Liver (tissue), 9 donors: Measurements from ENCODE around the gene ADGRA3. TPM values are rescaled to one million over a fixed set of nuclear protein-coding genes. Genes with fewer than 3 reads are reported as not detected.

Experiments used
- DNase-seq: peaks from one replicate; pipeline ENCODE4 v3.0.0-alpha.2; 2017; ENCODE audit warnings: low spot score
- H3K27ac ChIP-seq, 2 donors: one replicate each; pipeline ENCODE4 v1.7.0; 2013; ENCODE audit warnings: inconsistent platforms in 2 of 2, low read length in 2 of 2, control low read depth in 1 of 2, low read depth in 1 of 2, mild to moderate bottlenecking in 1 of 2
- H3K27me3 ChIP-seq, 4 donors: one replicate each; pipeline versions ENCODE4 v1.6.1 to v1.7.0; 2013; ENCODE audit warnings: low read length in 3 of 4, inconsistent platforms in 1 of 4, mild to moderate bottlenecking in 1 of 4, moderate library complexity in 1 of 4; ENCODE audit not compliant: control insufficient read depth in 4 of 4, insufficient read depth in 4 of 4
- H3K36me3 ChIP-seq, 4 donors: one replicate each; pipeline versions ENCODE4 v1.6.1 to v1.7.0; 2013; ENCODE audit warnings: low read length in 3 of 4, mild to moderate bottlenecking in 3 of 4, low read depth in 1 of 4, moderate library complexity in 1 of 4; ENCODE audit not compliant: control insufficient read depth in 4 of 4, insufficient read depth in 3 of 4
- H3K4me1 ChIP-seq, 4 donors: one replicate each; pipeline versions ENCODE4 v1.6.1 to v1.7.0; 2013; ENCODE audit warnings: low read length in 3 of 4, mild to moderate bottlenecking in 3 of 4, moderate library complexity in 1 of 4; ENCODE audit not compliant: control insufficient read depth in 4 of 4, insufficient read depth in 4 of 4
- H3K4me3 ChIP-seq, 3 donors: one replicate each; pipeline versions ENCODE4 v1.6.1 to v1.7.0; 2013; ENCODE audit warnings: low read length in 3 of 3, control low read depth in 1 of 3, low read depth in 1 of 3, mild to moderate bottlenecking in 1 of 3
- H3K9ac ChIP-seq, 2 donors: one replicate each; pipeline ENCODE4 v1.7.0; 2013; ENCODE audit warnings: low read length in 2 of 2, mild to moderate bottlenecking in 2 of 2, moderate library complexity in 2 of 2, control low read depth in 1 of 2, low read depth in 1 of 2
- H3K9me3 ChIP-seq, 4 donors: one replicate each; pipeline versions ENCODE4 v1.6.1 to v1.7.0; 2013; ENCODE audit warnings: low read length in 3 of 4; ENCODE audit not compliant: control insufficient read depth in 4 of 4
- ATF3 ChIP-seq: IDR thresholded peaks from 2 replicates; pipeline ENCODE4 v1.6.1; 2016; ENCODE audit warnings: antibody characterized with exemption
- CTCF ChIP-seq: fragments of 150-350 bp; IDR thresholded peaks from 2 replicates; pipeline ENCODE4 v1.5.1; 2017; ENCODE audit warnings: improper control_type of control experiment, low read depth, low read length; ENCODE audit not compliant: missing input control
- EGR1 ChIP-seq, 2 donors: IDR thresholded peaks; 2 replicates each; pipeline ENCODE4 v1.6.1; 2016 to 2018; ENCODE audit warnings: antibody characterized with exemption in 2 of 2, low read depth in 2 of 2
- FOXA1 ChIP-seq: IDR thresholded peaks from 2 replicates; pipeline ENCODE4 v1.6.1; 2016; ENCODE audit warnings: antibody characterized with exemption
- FOXA2 ChIP-seq: IDR thresholded peaks from 2 replicates; pipeline ENCODE4 v1.6.1; 2016; ENCODE audit warnings: antibody characterized with exemption
- GABPA ChIP-seq, 2 donors: IDR thresholded peaks in 1 of 2; conservative IDR thresholded peaks in 1 of 2; 2 replicates each; pipeline ENCODE4 v1.6.1; 2016; ENCODE audit warnings: antibody characterized with exemption in 2 of 2, mild to moderate bottlenecking in 1 of 2, moderate library complexity in 1 of 2
- HNF4A ChIP-seq, 2 donors: conservative IDR thresholded peaks; 2 replicates each; pipeline ENCODE4 v1.6.1; 2016; ENCODE audit warnings: antibody characterized with exemption in 2 of 2, mild to moderate bottlenecking in 2 of 2
- HNF4G ChIP-seq: IDR thresholded peaks from 2 replicates; pipeline ENCODE4 v1.6.1; 2016; ENCODE audit warnings: antibody characterized with exemption
- JUND ChIP-seq, 2 donors: IDR thresholded peaks; 2 replicates each; pipeline ENCODE4 v1.6.1; 2016; ENCODE audit warnings: antibody characterized with exemption in 2 of 2
- MAX ChIP-seq: IDR thresholded peaks from 2 replicates; pipeline ENCODE4 v1.6.1; 2016; ENCODE audit warnings: antibody characterized with exemption
- NR2F2 ChIP-seq: IDR thresholded peaks from 2 replicates; pipeline ENCODE4 v1.6.1; 2016; ENCODE audit warnings: antibody characterized with exemption
- RAD21 ChIP-seq, 2 donors: IDR thresholded peaks; 2 replicates each; pipeline ENCODE4 v1.6.1; 2016; ENCODE audit warnings: antibody characterized with exemption in 2 of 2, mild to moderate bottlenecking in 2 of 2
- REST ChIP-seq: IDR thresholded peaks from 2 replicates; pipeline ENCODE4 v1.6.1; 2016; ENCODE audit warnings: antibody characterized with exemption, mild to moderate bottlenecking
- RXRA ChIP-seq, 2 donors: IDR thresholded peaks; 2 replicates each; pipeline ENCODE4 v1.6.1; 2017 to 2018; ENCODE audit warnings: antibody characterized with exemption in 2 of 2, mild to moderate bottlenecking in 1 of 2
- SP1 ChIP-seq: IDR thresholded peaks from 2 replicates; pipeline ENCODE4 v1.6.1; 2018; ENCODE audit warnings: antibody characterized with exemption, mild to moderate bottlenecking
- TAF1 ChIP-seq: conservative IDR thresholded peaks from 2 replicates; pipeline ENCODE4 v1.6.1; 2016; ENCODE audit warnings: antibody characterized with exemption, mild to moderate bottlenecking
- YY1 ChIP-seq: IDR thresholded peaks from 2 replicates; pipeline ENCODE4 v1.6.1; 2016; ENCODE audit warnings: antibody characterized with exemption, mild to moderate bottlenecking
- ZBTB33 ChIP-seq: IDR thresholded peaks from 2 replicates; pipeline ENCODE4 v1.6.1; 2016; ENCODE audit warnings: antibody characterized with exemption
- WGBS: extraction: QIAGEN DNeasy Blood & Tissue Kit; methylation state at CpG from one replicate; pipeline ENCODE4 v1.1.7; 2013; 5-methylcytosine and 5-hydroxymethylcytosine counted together
- polyA plus RNA-seq, 2 donors: library from polyadenylated mRNA; stranded (reverse) in 1 of 2; unstranded in 1 of 2; fragments of 200-250 nt in 1 of 2; fragments of >200 nt in 1 of 2; fragmentation: Nextera tagmentation in 1 of 2; extraction: Ambion mirVana in 1 of 2; gene quantifications; one replicate each; pipeline versions ENCODE4 v1.2.1 to v1.2.3, GENCODE V29; 2013 to 2015
- total RNA-seq, 2 donors: library from RNA; depleted of rRNA; stranded (reverse); fragments of >200 nt; gene quantifications; one replicate each; pipeline ENCODE4 v1.2.3, GENCODE V29; 2014
- donor health status: healthy.
- donor health status: healthy.
- donor health status: healthy.
- donor health status: healthy.
- donor health status: healthy.

ADGRA3 gene
- total and polyA plus RNA-seq, 4 donors = 15.2 to 239 (median 32.6) TPM

- under 1% methylated on average over 80 of the region's 80 CpGs for WGBS
- Histone ChIP-seq H3K27me3 (no peaks in the 10 kb centered on the region), H3K4me3 (peak overlapping the region; percentile 83 to 92 (median 84)), H3K27ac (peak overlapping the region; percentile 83 to 90), H3K9ac (peak overlapping the region; percentile 67 to 74), H3K4me1 (peaks cover 5 to 45% (median 19%) of the 10 kb centered on the region in 4 donors), H3K36me3 (no peaks in the 10 kb centered on the region), H3K9me3 (no peaks in the 10 kb centered on the region)
- no peak for TF ChIP-seq FOXA1
- peak; percentile 16 for TF ChIP-seq NR2F2
- peak; percentile 66 for TF ChIP-seq HNF4G
- TF ChIP-seq RXRA (IDR thresholded peaks at IDR 0.05) = peak; percentile 34 to 41
- peak; percentile 11 for TF ChIP-seq YY1
- peak; percentile 48 for TF ChIP-seq SP1
- TF ChIP-seq FOXA2 = no peak
- no peak for TF ChIP-seq EGR1 (IDR thresholded peaks at IDR 0.05; ENCODE audit: low read depth in 2 of 2)
- no peak for TF ChIP-seq JUND (IDR thresholded peaks at IDR 0.05)
- peak; percentile 63 for TF ChIP-seq MAX
- TF ChIP-seq RAD21 (IDR thresholded peaks at IDR 0.05) = peak in 1 of 2 donors; percentile 43
- peak; percentile 80 to 87 for TF ChIP-seq HNF4A (conservative IDR thresholded peaks at IDR 0.05)
- no peak for TF ChIP-seq ATF3
- TF ChIP-seq ZBTB33 = no peak
- peak; percentile 43 for TF ChIP-seq TAF1
- TF ChIP-seq CTCF = no peak
- no peak for TF ChIP-seq GABPA (IDR thresholded peaks at IDR 0.05 in 1 of 2, conservative IDR thresholded peaks at IDR 0.05 in 1 of 2)
- peak; percentile 74 for DNase-seq
Observed at GRCh38 chr4:22515145-22515887, 550 bp downstream of the ADGRA3 start.

GRCh38 chr4:22514481-22514880 lies 1.4 kb downstream of the ADGRA3 start:
- peak overlapping the region; percentile 83 to 92 (median 84) for H3K4me3 ChIP-seq
- no peak for TF ChIP-seq GABPA (IDR thresholded peaks at IDR 0.05 in 1 of 2, conservative IDR thresholded peaks at IDR 0.05 in 1 of 2)
- no peak for TF ChIP-seq JUND (IDR thresholded peaks at IDR 0.05)
- no peak for TF ChIP-seq REST
- no peak for TF ChIP-seq FOXA1
- peak overlapping the region; percentile 83 to 85 for H3K27ac ChIP-seq
- peaks cover 8 to 50% (median 23%) of the 10 kb centered on the region in 4 donors for H3K4me1 ChIP-seq
- H3K9ac ChIP-seq = peak overlapping the region; percentile 67 to 74
- no peaks in the 10 kb centered on the region for H3K9me3 ChIP-seq
- H3K27me3 ChIP-seq = no peaks in the 10 kb centered on the region
- 6% methylated on average over 8 of the region's 8 CpGs for WGBS
- DNase-seq = no peak
- no peaks in the 10 kb centered on the region for H3K36me3 ChIP-seq
